ENCODE results near the gene ANKDD1A.

DNA sequence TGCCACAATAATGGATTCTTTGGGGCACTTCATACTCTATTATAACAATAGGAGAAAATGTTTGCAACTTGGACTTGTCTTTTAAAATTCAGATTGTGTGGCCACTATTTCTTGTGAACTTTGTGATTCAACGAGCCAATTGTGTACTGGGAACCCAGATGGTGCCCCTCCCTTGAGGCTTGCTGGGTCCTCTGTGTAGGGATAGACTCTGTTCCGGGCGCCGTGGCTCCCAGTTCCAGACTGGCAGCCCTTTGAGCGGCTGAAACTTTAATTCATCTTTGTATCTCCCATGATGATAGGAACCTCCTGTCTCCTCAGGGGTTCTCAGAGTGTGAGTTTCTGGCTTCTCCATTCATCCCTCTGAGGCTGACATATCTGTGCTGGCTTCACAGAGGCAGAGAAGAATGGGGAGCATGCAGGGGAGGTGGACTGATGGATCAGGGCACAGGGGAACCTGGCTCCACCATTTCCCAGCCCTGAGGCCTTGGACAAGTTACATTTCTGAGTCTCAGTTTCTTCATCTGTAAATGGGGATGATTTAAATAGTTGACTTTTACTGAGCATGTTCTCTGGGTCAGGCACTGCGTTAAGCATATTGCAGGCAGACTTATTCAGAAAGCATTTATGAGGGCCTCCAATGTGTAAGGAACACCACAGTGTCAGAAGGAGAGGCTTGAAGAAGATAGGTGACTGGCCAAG is 15.2 kb upstream of the ANKDD1A start:
- TF ChIP-seq, protein P1, sequence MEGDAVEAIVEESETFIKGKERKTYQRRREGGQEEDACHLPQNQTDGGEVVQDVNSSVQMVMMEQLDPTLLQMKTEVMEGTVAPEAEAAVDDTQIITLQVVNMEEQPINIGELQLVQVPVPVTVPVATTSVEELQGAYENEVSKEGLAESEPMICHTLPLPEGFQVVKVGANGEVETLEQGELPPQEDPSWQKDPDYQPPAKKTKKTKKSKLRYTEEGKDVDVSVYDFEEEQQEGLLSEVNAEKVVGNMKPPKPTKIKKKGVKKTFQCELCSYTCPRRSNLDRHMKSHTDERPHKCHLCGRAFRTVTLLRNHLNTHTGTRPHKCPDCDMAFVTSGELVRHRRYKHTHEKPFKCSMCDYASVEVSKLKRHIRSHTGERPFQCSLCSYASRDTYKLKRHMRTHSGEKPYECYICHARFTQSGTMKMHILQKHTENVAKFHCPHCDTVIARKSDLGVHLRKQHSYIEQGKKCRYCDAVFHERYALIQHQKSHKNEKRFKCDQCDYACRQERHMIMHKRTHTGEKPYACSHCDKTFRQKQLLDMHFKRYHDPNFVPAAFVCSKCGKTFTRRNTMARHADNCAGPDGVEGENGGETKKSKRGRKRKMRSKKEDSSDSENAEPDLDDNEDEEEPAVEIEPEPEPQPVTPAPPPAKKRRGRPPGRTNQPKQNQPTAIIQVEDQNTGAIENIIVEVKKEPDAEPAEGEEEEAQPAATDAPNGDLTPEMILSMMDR (IDR thresholded peaks at IDR 0.05) = no peak
- TF ChIP-seq POLR2A (IDR thresholded peaks at IDR 0.05) (no peak), POLR2AphosphoS5 (IDR thresholded peaks at IDR 0.05) (no peak)
